Nephron (organoid): ENCODE data around the gene NPIPB2.
A peak's percentile ranks its signal among the peaks of the same experiment; 100 is the strongest.

ENCODE experiments used
- H3K27ac Mint-ChIP-seq, 3 experiments: 2 replicates each; pipeline ENCODE4 v1.8.0; 2020; ENCODE audit warnings: mixed read lengths in 3 of 3, mild to moderate bottlenecking in 2 of 3, moderate library complexity in 1 of 3
- H3K27me3 Mint-ChIP-seq: 2 replicates; pipeline ENCODE4 v1.8.0; 2021; ENCODE audit warnings: low read depth, mild to moderate bottlenecking, moderate library complexity, mixed read lengths
- H3K36me3 Mint-ChIP-seq: 2 replicates; pipeline ENCODE4 v1.8.0; 2020; ENCODE audit warnings: low read depth, mixed read lengths
- H3K4me1 Mint-ChIP-seq: 2 replicates; pipeline ENCODE4 v1.8.0; 2020; ENCODE audit warnings: mixed read lengths
- H3K4me3 Mint-ChIP-seq, 3 experiments: 2 replicates each; pipeline ENCODE4 v1.8.0; 2020; ENCODE audit warnings: mild to moderate bottlenecking in 3 of 3, mixed read lengths in 3 of 3, moderate library complexity in 2 of 3
- H3K9me3 Mint-ChIP-seq: 2 replicates; pipeline ENCODE4 v1.8.0; 2020; ENCODE audit warnings: mixed read lengths
- TF ChIP-seq, protein P1 (sequence below), 3 experiments: fragments of 200-600 bp; sonication (generic); IDR thresholded peaks; one replicate each; pipeline ENCODE4 v1.5.0; 2021; ENCODE audit warnings: antibody characterized with exemption in 3 of 3; ENCODE audit not compliant: unreplicated experiment in 3 of 3

The NPIPB2 gene

DNA sequence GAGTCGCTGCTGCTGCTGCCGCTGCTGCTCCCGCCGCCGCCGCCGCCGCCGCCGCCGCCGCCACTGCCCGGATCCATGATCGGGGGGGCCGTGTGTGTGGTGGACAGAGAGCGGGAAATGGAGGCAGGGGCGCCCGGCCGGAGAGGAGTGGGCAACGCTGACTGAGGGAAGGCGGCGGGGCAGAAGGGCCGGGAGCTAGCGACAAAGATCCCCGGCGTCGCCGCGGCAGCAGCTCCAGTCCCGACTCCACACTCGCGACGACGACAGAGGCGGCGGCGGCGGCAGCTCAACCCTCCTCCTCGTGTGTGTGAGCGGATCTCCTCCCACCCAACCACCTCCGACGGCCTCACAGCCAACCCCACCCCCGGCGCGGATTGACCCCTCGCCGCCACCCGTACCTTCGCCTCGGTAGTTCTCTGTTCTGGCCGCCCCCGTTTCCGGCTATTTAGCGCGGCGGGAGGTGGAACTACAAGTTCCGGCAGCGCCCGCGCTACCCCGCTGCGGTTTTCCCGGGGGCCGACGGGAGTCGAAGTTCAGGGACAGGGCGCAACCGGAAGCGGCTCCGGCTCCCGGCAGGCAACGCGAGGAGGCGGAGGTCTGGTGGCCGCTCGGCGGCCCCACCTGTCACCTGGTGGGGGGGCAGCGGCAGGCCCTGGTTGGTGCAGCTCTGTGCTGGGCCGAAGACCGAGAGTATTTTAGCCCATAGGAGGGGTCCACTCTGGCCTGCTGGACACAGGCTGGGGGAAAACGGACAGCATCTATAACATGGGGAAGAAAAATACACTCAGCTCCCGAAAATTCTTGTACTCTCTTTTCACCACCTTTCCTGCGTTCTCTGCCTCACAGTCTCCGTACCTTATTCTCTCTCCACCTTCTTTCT lies 26.0 kb downstream of the NPIPB2 start, which contains the start of gene GSPT1:
TSS of gene GSPT1 (minus strand) at position 313 of the 880 bp plus-strand sequence. CDS start at position 77, 236 bp downstream.
- peak within 1 kb of the TSS; percentile 94 to 98 (median 98) for H3K4me3 Mint-ChIP-seq
- TF ChIP-seq, protein P1, sequence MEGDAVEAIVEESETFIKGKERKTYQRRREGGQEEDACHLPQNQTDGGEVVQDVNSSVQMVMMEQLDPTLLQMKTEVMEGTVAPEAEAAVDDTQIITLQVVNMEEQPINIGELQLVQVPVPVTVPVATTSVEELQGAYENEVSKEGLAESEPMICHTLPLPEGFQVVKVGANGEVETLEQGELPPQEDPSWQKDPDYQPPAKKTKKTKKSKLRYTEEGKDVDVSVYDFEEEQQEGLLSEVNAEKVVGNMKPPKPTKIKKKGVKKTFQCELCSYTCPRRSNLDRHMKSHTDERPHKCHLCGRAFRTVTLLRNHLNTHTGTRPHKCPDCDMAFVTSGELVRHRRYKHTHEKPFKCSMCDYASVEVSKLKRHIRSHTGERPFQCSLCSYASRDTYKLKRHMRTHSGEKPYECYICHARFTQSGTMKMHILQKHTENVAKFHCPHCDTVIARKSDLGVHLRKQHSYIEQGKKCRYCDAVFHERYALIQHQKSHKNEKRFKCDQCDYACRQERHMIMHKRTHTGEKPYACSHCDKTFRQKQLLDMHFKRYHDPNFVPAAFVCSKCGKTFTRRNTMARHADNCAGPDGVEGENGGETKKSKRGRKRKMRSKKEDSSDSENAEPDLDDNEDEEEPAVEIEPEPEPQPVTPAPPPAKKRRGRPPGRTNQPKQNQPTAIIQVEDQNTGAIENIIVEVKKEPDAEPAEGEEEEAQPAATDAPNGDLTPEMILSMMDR (IDR thresholded peaks at IDR 0.05; ENCODE audit: unreplicated experiment in 3 of 3) = no peak
- H3K36me3 Mint-ChIP-seq = no peaks in the 10 kb centered on the region
- peak within 1 kb of the TSS; percentile 86 to 96 (median 94) for H3K27ac Mint-ChIP-seq
- no peaks in the 10 kb centered on the region for H3K27me3 Mint-ChIP-seq
- H3K4me1 Mint-ChIP-seq = peaks cover 27% of the 10 kb centered on the region
- H3K9me3 Mint-ChIP-seq = no peaks in the 10 kb centered on the region

DNA sequence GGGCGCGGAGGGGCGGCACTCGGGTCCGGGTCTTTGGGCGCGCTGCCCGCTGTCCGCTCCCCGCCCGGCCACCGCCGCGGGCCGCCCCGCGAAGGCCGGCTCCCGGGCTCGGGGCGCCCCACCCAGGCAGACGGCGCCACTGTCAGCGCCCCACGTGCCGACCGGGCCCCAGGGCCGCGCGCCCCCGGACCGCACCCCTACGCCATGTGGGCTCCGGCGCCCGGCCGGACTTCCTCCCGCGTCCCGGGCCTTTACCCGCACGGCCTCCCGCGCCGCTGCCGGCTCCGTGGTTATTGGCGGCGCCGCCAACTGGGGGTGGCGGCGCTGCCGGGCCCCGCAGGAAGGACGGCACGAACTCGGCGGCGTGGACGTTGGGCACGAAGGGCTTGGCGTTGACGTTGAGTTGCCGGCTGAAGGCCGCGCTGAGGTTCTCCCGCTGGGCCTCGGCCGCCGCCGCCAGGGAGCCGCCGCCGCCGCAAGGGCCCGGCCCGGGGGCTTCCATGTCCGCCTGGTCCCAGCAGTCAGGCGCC lies 26.7 kb downstream of the NPIPB2 start:
- peaks cover 34% of the 10 kb centered on the region for H3K4me1 Mint-ChIP-seq
- H3K27ac Mint-ChIP-seq = peak overlapping the region; percentile 86 to 96 (median 94)
- TF ChIP-seq, protein P1 (IDR thresholded peaks at IDR 0.05; ENCODE audit: unreplicated experiment in 3 of 3) = no peak
- peak overlapping the region; percentile 94 to 98 (median 98) for H3K4me3 Mint-ChIP-seq
- H3K9me3 Mint-ChIP-seq = no peaks in the 10 kb centered on the region
- no peaks in the 10 kb centered on the region for H3K36me3 Mint-ChIP-seq
- no peaks in the 10 kb centered on the region for H3K27me3 Mint-ChIP-seq

DNA sequence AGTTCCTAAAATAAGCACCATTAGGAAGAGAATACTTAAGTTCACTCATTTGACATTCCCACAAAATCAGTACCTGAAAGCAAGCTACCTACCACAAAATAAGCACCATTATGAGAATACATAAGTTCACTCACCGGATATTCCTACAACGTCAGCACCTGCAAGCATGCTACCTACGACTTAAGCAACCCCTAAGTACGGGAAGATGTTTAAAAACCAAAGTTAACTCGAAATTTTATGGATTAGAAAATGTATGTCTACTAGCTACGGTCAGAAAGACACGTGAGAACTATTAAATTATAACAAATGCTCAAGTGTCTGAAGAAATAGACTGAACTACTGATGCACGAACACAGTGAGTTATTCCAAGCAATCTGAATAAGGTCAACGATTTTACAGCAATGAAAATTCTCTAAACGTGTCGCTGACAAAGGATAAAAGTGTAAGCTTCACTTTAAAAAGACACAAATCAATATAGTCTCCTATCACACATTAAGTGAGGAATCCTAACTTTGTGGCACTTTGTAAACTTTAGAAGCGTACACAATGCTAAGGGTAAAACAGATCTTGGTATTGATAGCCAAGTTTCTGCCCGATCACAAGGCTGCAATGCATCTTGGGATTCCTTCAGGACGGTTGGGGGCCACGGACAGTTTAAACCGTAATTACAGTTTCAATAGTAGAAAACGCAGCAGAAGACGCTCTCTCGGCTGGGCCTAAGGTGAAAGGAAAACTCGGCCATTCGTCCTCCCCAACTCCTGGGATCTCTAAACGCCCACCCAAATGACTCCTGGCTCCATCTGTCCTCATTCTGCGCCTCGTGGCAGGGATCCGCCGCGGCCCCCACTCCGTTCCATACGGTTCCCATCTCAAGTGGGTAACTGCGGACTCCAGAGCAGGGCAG lies 27.4 kb downstream of the NPIPB2 start:
- Mint-ChIP-seq H3K27ac (peak overlapping the region; percentile 86 to 96 (median 94)), H3K27me3 (no peaks in the 10 kb centered on the region), H3K36me3 (no peaks in the 10 kb centered on the region), H3K4me3 (peak overlapping the region; percentile 94 to 98 (median 98)), H3K9me3 (no peaks in the 10 kb centered on the region), H3K4me1 (peaks cover 37% of the 10 kb centered on the region)
- TF ChIP-seq, protein P1 (IDR thresholded peaks at IDR 0.05; ENCODE audit: unreplicated experiment in 3 of 3) = no peak

DNA sequence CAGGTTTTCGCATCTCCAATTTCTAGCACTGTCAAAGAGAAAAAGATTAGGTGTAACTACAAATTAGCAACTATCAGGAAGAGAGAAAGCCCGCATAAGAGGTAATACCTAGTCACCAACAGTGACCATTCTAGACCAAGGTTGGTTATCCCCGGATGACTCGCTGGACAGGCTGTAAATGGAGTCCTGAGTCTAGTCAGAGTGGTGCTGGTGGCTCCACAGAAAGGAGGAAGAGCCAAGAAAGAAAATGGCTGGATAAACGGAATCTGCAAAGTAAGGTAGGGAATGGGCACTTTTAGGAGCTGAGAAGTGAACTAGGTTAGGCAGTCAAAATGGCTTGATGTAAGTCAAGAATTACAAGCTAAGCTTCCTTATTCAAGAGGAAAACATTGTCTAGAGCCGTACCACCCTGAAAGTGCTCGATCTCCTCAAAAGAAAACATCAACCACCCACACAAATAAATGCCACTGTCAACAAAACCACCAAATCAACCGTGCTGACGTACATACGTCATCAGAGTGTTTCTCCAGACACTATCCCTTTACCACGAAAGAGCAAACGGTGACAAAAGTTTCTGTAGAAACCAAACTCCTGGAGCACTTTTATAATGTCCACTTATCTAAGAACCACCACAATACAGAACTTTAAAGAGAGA lies 28.3 kb downstream of the NPIPB2 start:
- Mint-ChIP-seq H3K9me3 (no peaks in the 10 kb centered on the region), H3K36me3 (no peaks in the 10 kb centered on the region), H3K27me3 (no peaks in the 10 kb centered on the region), H3K4me1 (peaks cover 40% of the 10 kb centered on the region), H3K27ac (peak overlapping the region; percentile 86 to 96 (median 94)), H3K4me3 (peak overlapping the region; percentile 94 to 98 (median 98))
- TF ChIP-seq, protein P1 (IDR thresholded peaks at IDR 0.05; ENCODE audit: unreplicated experiment in 3 of 3) = no peak
